Measurements from ENCODE around the gene LNX1.

LNX1 gene

GRCh38 chr4:53531585-53532224, 59.6 kb downstream of the LNX1 start:
- DNase-seq, result no peak

GRCh38 chr4:53529025-53529424, 62.3 kb downstream of the LNX1 start:
- no peak for DNase-seq

- no peak for DNase-seq
Measured at GRCh38 chr4:53527930-53528329, 63.4 kb downstream of the LNX1 start.

GRCh38 chr4:53527326-53527725, 64.0 kb downstream of the LNX1 start:
- DNase-seq, result no peak

GRCh38 chr4:53522334-53522733, 69.0 kb downstream of the LNX1 start:
- no peak for DNase-seq

GRCh38 chr4:53520116-53520515, 71.2 kb downstream of the LNX1 start:
- DNase-seq, result no peak

GRCh38 chr4:53518807-53519206, 72.5 kb downstream of the LNX1 start:
- no peak for DNase-seq

- no peak for DNase-seq
Measured at GRCh38 chr4:53515076-53515475, 76.2 kb downstream of the LNX1 start.

- no peak for DNase-seq
Measured at GRCh38 chr4:53514509-53514908, 76.8 kb downstream of the LNX1 start.

- no peak for DNase-seq
Measured at GRCh38 chr4:53512608-53513007, 78.7 kb downstream of the LNX1 start.

GRCh38 chr4:53511014-53511413, 80.3 kb downstream of the LNX1 start:
- DNase-seq, result no peak

GRCh38 chr4:53510321-53510720, 81.0 kb downstream of the LNX1 start:
- no peak for DNase-seq

GRCh38 chr4:53508446-53508845, 82.8 kb downstream of the LNX1 start:
- DNase-seq, result no peak

- DNase-seq, result no peak
Measured at GRCh38 chr4:53507671-53508286, 83.5 kb downstream of the LNX1 start.

- DNase-seq, result no peak
Measured at GRCh38 chr4:53507058-53507457, 84.2 kb downstream of the LNX1 start.

GRCh38 chr4:53505947-53506346, 85.3 kb downstream of the LNX1 start:
- no peak for DNase-seq

- no peak for DNase-seq
Measured at GRCh38 chr4:53502094-53502493, 89.2 kb downstream of the LNX1 start.

- DNase-seq, result no peak
Measured at GRCh38 chr4:53501561-53501960, 89.7 kb downstream of the LNX1 start.

- DNase-seq, result no peak
Measured at GRCh38 chr4:53500546-53500945, 90.7 kb downstream of the LNX1 start.

- no peak for DNase-seq
Measured at GRCh38 chr4:53499791-53500190, 91.5 kb downstream of the LNX1 start.

GRCh38 chr4:53498706-53499105, 92.6 kb downstream of the LNX1 start:
- DNase-seq, result no peak

GRCh38 chr4:53497487-53498244, 93.6 kb downstream of the LNX1 start:
- DNase-seq, result no peak

- DNase-seq, result no peak
Measured at GRCh38 chr4:53494851-53495250, 96.4 kb downstream of the LNX1 start.

- no peak for DNase-seq
Measured at GRCh38 chr4:53490965-53491622, 100.2 kb downstream of the LNX1 start.
